A673 (cell line): ENCODE data around the gene MATK. TPM values are rescaled to one million over a fixed set of nuclear protein-coding genes. Genes with fewer than 3 reads are reported as not detected.

ENCODE experiments used
- BruUV-seq: library from RNA; stranded (reverse); fragments of 400-500 nt; replicated peaks from 2 replicates; lab custom pipeline; 2021; lab: Mats Ljungman, UMichigan
- CTCF ChIA-PET: fragments of 300-600 bp; sonication (Branson Sonifier 250); formaldehyde crosslinking; loops from one replicate; lab custom pipeline; 2022; ENCODE audit warnings: antibody characterized with exemption; lab: Charles Lee
- POLR2A ChIA-PET: fragments of 300-600 bp; sonication (Branson Sonifier 250); formaldehyde crosslinking; loops from one replicate; lab custom pipeline; 2022; ENCODE audit warnings: antibody characterized with exemption; ENCODE audit not compliant: low non-redundant PET; lab: Charles Lee
- DNase-seq: peaks from one replicate; pipeline ENCODE4 v3.0.0-alpha.2; 2015; ENCODE audit warnings: low spot score
- H3K27ac ChIP-seq: fragments of 200-600 bp; sonication (generic); 2 replicates; pipeline ENCODE4 v1.5.1; 2016; ENCODE audit warnings: mixed run types, low read depth, mild to moderate bottlenecking, mixed read lengths, antibody characterized with exemption, low read length; ENCODE audit not compliant: poor library complexity, severe bottlenecking
- H3K27me3 ChIP-seq: fragments of 200-600 bp; sonication (generic); replicated peaks from 2 replicates; pipeline ENCODE4 v1.6.1; 2017; ENCODE audit warnings: mixed run types, low read depth, mild to moderate bottlenecking, mixed read lengths, antibody characterized with exemption, low read length; ENCODE audit not compliant: insufficient read depth, poor library complexity
- H3K36me3 ChIP-seq: fragments of 200-600 bp; sonication (generic); 2 replicates; pipeline ENCODE4 v1.6.1; 2016; ENCODE audit warnings: mixed run types, mild to moderate bottlenecking, mixed read lengths, antibody characterized with exemption, low read length; ENCODE audit not compliant: insufficient read depth, poor library complexity, severe bottlenecking
- H3K4me1 ChIP-seq: fragments of 200-600 bp; sonication (generic); 2 replicates; pipeline ENCODE4 v1.6.1; 2017; ENCODE audit warnings: mixed run types, mild to moderate bottlenecking, mixed read lengths, antibody characterized with exemption, low read length; ENCODE audit not compliant: insufficient read depth, poor library complexity, severe bottlenecking
- H3K4me3 ChIP-seq: fragments of 200-600 bp; sonication (generic); 2 replicates; pipeline ENCODE4 v1.5.1; 2016; ENCODE audit warnings: low read depth, mixed run types, mild to moderate bottlenecking, mixed read lengths, low read length; ENCODE audit not compliant: poor library complexity, severe bottlenecking
- H3K9me3 ChIP-seq: fragments of 200-600 bp; sonication (generic); 2 replicates; pipeline ENCODE4 v1.6.1; 2016; ENCODE audit warnings: mixed run types, low read depth, mild to moderate bottlenecking, mixed read lengths, antibody characterized with exemption, low read length; ENCODE audit not compliant: poor library complexity, severe bottlenecking
- EZH2 ChIP-seq: fragments of 200-600 bp; sonication (generic); IDR thresholded peaks from 2 replicates; pipeline ENCODE4 v1.6.1; 2017; ENCODE audit warnings: borderline replicate concordance, low read depth, mild to moderate bottlenecking, mixed read lengths, antibody characterized with exemption, low read length; ENCODE audit not compliant: poor library complexity, severe bottlenecking
- intact Hi-C: fragments of 100-400 bp; cut with micrococcal nuclease; formaldehyde crosslinking; loops from one replicate; pipeline ENCODE4 v1.10.0; 2022; ENCODE audit not compliant: unreplicated experiment
- total RNA-seq: library from RNA; stranded (reverse); gene quantifications from 2 replicates; pipeline ENCODE4 v1.2.3, GENCODE V29; 2021
- TF ChIP-seq, protein P1 (sequence below): fragments of 300-800, 200-600 bp; sonication (generic); conservative IDR thresholded peaks from 2 replicates; pipeline ENCODE4 v1.5.1; 2017; ENCODE audit warnings: low read depth, mild to moderate bottlenecking, antibody characterized with exemption, low read length, moderate library complexity, mixed read lengths

The MATK gene
- total RNA-seq, 1 experiment from 2014 or later, result 2.0 TPM

DNA sequence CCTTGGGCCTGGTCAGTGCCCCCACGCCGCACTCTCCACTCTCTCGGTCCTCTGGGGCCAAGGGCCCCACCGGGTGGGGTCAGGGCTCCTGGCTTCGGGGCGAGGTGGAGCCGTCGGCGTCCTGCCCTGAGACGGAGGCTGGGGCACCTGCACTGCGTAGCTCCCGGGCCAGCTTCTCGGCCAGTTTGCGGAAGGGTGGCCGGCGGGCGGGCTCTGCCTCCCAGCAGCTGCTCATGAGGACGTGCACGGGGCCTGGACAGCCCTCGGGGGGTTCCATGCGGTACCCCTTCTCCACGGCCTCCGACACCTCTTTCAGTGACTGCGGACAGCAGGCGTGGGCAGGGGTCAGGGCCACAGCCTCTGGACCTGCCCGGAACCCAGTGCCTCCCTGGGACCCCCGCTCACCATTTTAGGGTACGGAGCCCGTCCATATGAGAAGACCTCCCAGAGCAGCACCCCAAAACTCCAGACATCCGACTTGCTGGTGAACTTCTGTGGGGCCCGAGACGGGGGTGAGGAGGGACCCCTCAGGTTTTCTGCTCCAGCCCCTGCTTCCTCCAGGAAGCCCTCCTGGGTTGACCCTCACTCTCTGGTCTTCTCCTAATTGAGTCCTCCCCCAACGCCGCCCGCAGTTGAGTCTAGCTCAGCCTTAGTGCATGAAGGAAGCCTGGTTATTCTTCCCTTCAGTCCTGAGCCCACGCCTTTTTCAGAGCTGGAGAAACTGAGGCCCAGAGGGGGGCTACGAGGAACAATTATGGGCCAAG, 7.9 kb downstream of the MATK start:
- CTCF ChIA-PET, result no interaction called here
- DNase-seq, result no peak
- BruUV-seq, result no TSS peak

GRCh38 chr19:3776479-3777040, 9.6 kb downstream of the MATK start:
- no peak for TF ChIP-seq EZH2
- TF ChIP-seq, protein P1, sequence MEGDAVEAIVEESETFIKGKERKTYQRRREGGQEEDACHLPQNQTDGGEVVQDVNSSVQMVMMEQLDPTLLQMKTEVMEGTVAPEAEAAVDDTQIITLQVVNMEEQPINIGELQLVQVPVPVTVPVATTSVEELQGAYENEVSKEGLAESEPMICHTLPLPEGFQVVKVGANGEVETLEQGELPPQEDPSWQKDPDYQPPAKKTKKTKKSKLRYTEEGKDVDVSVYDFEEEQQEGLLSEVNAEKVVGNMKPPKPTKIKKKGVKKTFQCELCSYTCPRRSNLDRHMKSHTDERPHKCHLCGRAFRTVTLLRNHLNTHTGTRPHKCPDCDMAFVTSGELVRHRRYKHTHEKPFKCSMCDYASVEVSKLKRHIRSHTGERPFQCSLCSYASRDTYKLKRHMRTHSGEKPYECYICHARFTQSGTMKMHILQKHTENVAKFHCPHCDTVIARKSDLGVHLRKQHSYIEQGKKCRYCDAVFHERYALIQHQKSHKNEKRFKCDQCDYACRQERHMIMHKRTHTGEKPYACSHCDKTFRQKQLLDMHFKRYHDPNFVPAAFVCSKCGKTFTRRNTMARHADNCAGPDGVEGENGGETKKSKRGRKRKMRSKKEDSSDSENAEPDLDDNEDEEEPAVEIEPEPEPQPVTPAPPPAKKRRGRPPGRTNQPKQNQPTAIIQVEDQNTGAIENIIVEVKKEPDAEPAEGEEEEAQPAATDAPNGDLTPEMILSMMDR, result no peak
- no peak for DNase-seq
- intact Hi-C loops, result no loop called here
- Histone ChIP-seq H3K4me1 (no peaks in the 10 kb centered on the region), H3K36me3 (no peaks in the 10 kb centered on the region), H3K9me3 (peaks cover 6% of the 10 kb centered on the region), H3K27me3 (no peaks in the 10 kb centered on the region), H3K4me3 (no peak overlapping the region), H3K27ac (no peak overlapping the region)
- CTCF ChIA-PET, result no interaction called here
- BruUV-seq, result no TSS peak
- POLR2A ChIA-PET, result no interaction called here

More for the DNA sequence above, 7.9 kb downstream of the MATK start:
- Histone ChIP-seq H3K9me3 (peaks cover 15% of the 10 kb centered on the region), H3K27me3 (no peaks in the 10 kb centered on the region), H3K36me3 (no peaks in the 10 kb centered on the region), H3K4me3 (no peak overlapping the region), H3K27ac (no peak overlapping the region), H3K4me1 (no peaks in the 10 kb centered on the region)
- TF ChIP-seq, protein P1, result no peak
- no peak for TF ChIP-seq EZH2
- intact Hi-C loops, result no loop called here
- POLR2A ChIA-PET, result interaction anchor here (0.6 kb wide), 1 partner anchor 17 kb away, joined by 6 read pairs; no protein-coding TSS in a partner anchor

DNA sequence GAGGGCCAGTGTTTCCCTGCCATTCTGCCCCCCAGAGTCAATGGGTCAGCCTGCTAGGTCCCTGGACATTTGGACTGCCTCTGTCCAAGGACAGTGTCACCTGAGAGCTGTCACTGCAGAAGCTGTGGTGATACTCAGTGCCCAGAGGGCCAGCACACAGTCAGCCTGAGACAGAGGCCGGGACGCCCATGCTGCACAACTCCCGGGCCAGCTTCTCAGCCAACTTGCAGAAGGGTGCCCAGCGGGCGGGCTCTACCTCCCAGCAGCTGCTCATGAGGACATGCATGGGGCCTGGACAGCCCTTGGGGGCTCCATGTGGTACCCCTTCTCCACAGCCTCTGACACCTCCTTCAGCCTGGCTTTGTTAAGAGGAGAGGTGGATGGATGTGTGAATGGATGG, 10.3 kb downstream of the MATK start:
- BruUV-seq, result no TSS peak
- no peak for DNase-seq
- H3K9me3 ChIP-seq, result no peaks in the 10 kb centered on the region
- ChIA-PET POLR2A (no interaction called here), CTCF (no interaction called here)
- intact Hi-C loops, result no loop called here
- no peaks in the 10 kb centered on the region for H3K27me3 ChIP-seq
- no peak overlapping the region for H3K4me3 ChIP-seq
- no peak overlapping the region for H3K27ac ChIP-seq
- H3K36me3 ChIP-seq, result no peaks in the 10 kb centered on the region
- TF ChIP-seq, protein P1, result no peak
- TF ChIP-seq EZH2, result no peak
- H3K4me1 ChIP-seq, result no peaks in the 10 kb centered on the region
